Neural cell (in vitro differentiated cells): Measurements from ENCODE around the gene DCST1. TPM values are rescaled to one million over a fixed set of nuclear protein-coding genes. Genes with fewer than 3 reads are reported as not detected.

Experiments
- H2AFZ ChIP-seq: fragments of 200-600, 300-800 bp; sonication (generic), shearing (Covaris generic); 2 replicates; pipeline ENCODE4 v1.6.0; 2014; ENCODE audit warnings: low read depth, mild to moderate bottlenecking, antibody characterized with exemption, low read length, moderate library complexity
- H3F3A ChIP-seq: fragments of 200-600 bp; shearing (Covaris generic); 2 replicates; pipeline ENCODE4 v1.6.1; 2016; ENCODE audit warnings: mild to moderate bottlenecking, moderate library complexity, mixed read lengths, antibody characterized with exemption, low read length; ENCODE audit not compliant: insufficient read depth, poor library complexity, severe bottlenecking
- H3K27ac ChIP-seq: fragments of 200-600, 300-800 bp; sonication (generic), shearing (Covaris generic); 2 replicates; pipeline ENCODE4 v1.5.1; 2014; ENCODE audit warnings: mild to moderate bottlenecking, low read length, moderate library complexity
- H3K27me3 ChIP-seq: fragments of 300-800, 200-600 bp; sonication (generic), shearing (Covaris generic); 2 replicates; pipeline ENCODE4 v1.6.0; 2014; ENCODE audit warnings: mild to moderate bottlenecking, low read depth, low read length, moderate library complexity; ENCODE audit not compliant: insufficient read depth
- H3K36me3 ChIP-seq: fragments of 300-800, 200-600 bp; sonication (generic), shearing (Covaris generic); 2 replicates; pipeline ENCODE4 v1.5.1; 2014; ENCODE audit warnings: mild to moderate bottlenecking, antibody characterized with exemption, low read length, moderate library complexity; ENCODE audit not compliant: insufficient read depth
- H3K4me2 ChIP-seq: fragments of 300-800, 200-600 bp; sonication (generic), shearing (Covaris generic); 2 replicates; pipeline ENCODE4 v1.6.0; 2014; ENCODE audit warnings: mild to moderate bottlenecking, low read length
- H3K4me3 ChIP-seq: fragments of 300-800, 200-600 bp; sonication (generic), shearing (Covaris generic); 2 replicates; pipeline ENCODE4 v1.5.1; 2014; ENCODE audit warnings: mild to moderate bottlenecking, low read length, moderate library complexity
- H3K79me2 ChIP-seq: fragments of 200-600 bp; shearing (Covaris generic); replicated peaks from 2 replicates; pipeline ENCODE4 v1.6.0; 2014; ENCODE audit warnings: mild to moderate bottlenecking, low read length, moderate library complexity; ENCODE audit not compliant: insufficient read depth
- H3K9ac ChIP-seq: fragments of 300-800, 200-600 bp; sonication (generic), shearing (Covaris generic); 2 replicates; pipeline ENCODE4 v1.6.1; 2016; ENCODE audit warnings: mild to moderate bottlenecking, low read length, mixed read lengths
- H3K9me2 ChIP-seq: fragments of 200-600 bp; shearing (Covaris generic); 2 replicates; pipeline ENCODE4 v1.6.1; 2016; ENCODE audit warnings: mild to moderate bottlenecking, low read length, mixed read lengths; ENCODE audit not compliant: insufficient read depth
- H3K9me3 ChIP-seq: fragments of 200-600, 300-800 bp; sonication (generic), shearing (Covaris generic); 2 replicates; pipeline ENCODE4 v1.6.1; 2016; ENCODE audit warnings: mild to moderate bottlenecking, mixed run types, low read length, moderate library complexity, mixed read lengths
- H4K20me1 ChIP-seq: fragments of 200-600 bp; shearing (Covaris generic); 2 replicates; pipeline ENCODE4 v1.6.1; 2016; ENCODE audit warnings: mild to moderate bottlenecking, mixed run types; ENCODE audit not compliant: insufficient read depth
- EP300 ChIP-seq: fragments of 450-650 bp; conservative IDR thresholded peaks from 2 replicates; pipeline ENCODE4 v1.6.1; 2014; ENCODE audit warnings: antibody characterized with exemption, mild to moderate bottlenecking, moderate library complexity; ENCODE audit not compliant: poor library complexity, severe bottlenecking
- EZH2 ChIP-seq: fragments of 200-600, 300-800 bp; shearing (Covaris generic), sonication (generic); IDR thresholded peaks from 2 replicates; pipeline ENCODE4 v1.6.1; 2014; ENCODE audit warnings: antibody characterized with exemption, low read length, borderline replicate concordance, mild to moderate bottlenecking; ENCODE audit not compliant: insufficient read depth, poor library complexity, severe bottlenecking
- MXI1 ChIP-seq: fragments of 450-650 bp; conservative IDR thresholded peaks from 2 replicates; pipeline ENCODE4 v1.6.1; 2014; ENCODE audit warnings: antibody characterized with exemption, mild to moderate bottlenecking; ENCODE audit not compliant: poor library complexity, severe bottlenecking
- POLR2AphosphoS5 ChIP-seq: IDR thresholded peaks from 2 replicates; pipeline ENCODE4 v1.6.1; 2012
- RAD21 ChIP-seq: fragments of 450-650 bp; conservative IDR thresholded peaks from 2 replicates; pipeline ENCODE4 v1.6.1; 2014; ENCODE audit warnings: antibody characterized with exemption, mild to moderate bottlenecking, moderate library complexity
- SMC3 ChIP-seq: fragments of 450-650 bp; conservative IDR thresholded peaks from 2 replicates; pipeline ENCODE4 v1.6.1; 2014; ENCODE audit warnings: antibody characterized with exemption, mild to moderate bottlenecking, moderate library complexity; ENCODE audit not compliant: poor library complexity
- TAF1 ChIP-seq: IDR thresholded peaks from 2 replicates; pipeline ENCODE4 v1.6.1; 2012; ENCODE audit warnings: low read depth
- polyA plus RNA-seq: library from polyadenylated mRNA; depleted of rRNA; stranded (reverse); fragments of >200 nt; gene quantifications from 2 replicates; pipeline ENCODE4 v1.2.3, GENCODE V29; 2014
- TF ChIP-seq, protein P1 (sequence below): fragments of 450-650 bp; IDR thresholded peaks from 2 replicates; pipeline ENCODE4 v1.5.1; 2014; ENCODE audit warnings: antibody characterized with exemption, mild to moderate bottlenecking, moderate library complexity; ENCODE audit not compliant: poor library complexity, severe bottlenecking
- TF ChIP-seq, protein P2 (sequence below): IDR thresholded peaks from 2 replicates; pipeline ENCODE4 v1.6.1; 2012; ENCODE audit warnings: borderline replicate concordance

Gene DCST1
- polyA plus RNA-seq, 1 donor from 2014 or later, result not detected

- Histone ChIP-seq H3K36me3 (no peaks in the 10 kb centered on the region), H3K9me2 (no peaks in the 10 kb centered on the region), H3K9me3 (no peaks in the 10 kb centered on the region), H4K20me1 (no peaks in the 10 kb centered on the region), H3K27ac (no peak overlapping the region), H3K4me3 (no peak overlapping the region), H3F3A (no peaks in the 10 kb centered on the region), H3K9ac (no peak overlapping the region), H3K4me2 (no peak overlapping the region), H3K27me3 (no peaks in the 10 kb centered on the region), H2AFZ (no peak overlapping the region), H3K79me2 (peaks cover 8% of the 10 kb centered on the region)
- no peak for TF ChIP-seq POLR2AphosphoS5
- no peak for TF ChIP-seq SMC3
- TF ChIP-seq, protein P1, sequence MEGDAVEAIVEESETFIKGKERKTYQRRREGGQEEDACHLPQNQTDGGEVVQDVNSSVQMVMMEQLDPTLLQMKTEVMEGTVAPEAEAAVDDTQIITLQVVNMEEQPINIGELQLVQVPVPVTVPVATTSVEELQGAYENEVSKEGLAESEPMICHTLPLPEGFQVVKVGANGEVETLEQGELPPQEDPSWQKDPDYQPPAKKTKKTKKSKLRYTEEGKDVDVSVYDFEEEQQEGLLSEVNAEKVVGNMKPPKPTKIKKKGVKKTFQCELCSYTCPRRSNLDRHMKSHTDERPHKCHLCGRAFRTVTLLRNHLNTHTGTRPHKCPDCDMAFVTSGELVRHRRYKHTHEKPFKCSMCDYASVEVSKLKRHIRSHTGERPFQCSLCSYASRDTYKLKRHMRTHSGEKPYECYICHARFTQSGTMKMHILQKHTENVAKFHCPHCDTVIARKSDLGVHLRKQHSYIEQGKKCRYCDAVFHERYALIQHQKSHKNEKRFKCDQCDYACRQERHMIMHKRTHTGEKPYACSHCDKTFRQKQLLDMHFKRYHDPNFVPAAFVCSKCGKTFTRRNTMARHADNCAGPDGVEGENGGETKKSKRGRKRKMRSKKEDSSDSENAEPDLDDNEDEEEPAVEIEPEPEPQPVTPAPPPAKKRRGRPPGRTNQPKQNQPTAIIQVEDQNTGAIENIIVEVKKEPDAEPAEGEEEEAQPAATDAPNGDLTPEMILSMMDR, result no peak
- TF ChIP-seq, protein P2, sequence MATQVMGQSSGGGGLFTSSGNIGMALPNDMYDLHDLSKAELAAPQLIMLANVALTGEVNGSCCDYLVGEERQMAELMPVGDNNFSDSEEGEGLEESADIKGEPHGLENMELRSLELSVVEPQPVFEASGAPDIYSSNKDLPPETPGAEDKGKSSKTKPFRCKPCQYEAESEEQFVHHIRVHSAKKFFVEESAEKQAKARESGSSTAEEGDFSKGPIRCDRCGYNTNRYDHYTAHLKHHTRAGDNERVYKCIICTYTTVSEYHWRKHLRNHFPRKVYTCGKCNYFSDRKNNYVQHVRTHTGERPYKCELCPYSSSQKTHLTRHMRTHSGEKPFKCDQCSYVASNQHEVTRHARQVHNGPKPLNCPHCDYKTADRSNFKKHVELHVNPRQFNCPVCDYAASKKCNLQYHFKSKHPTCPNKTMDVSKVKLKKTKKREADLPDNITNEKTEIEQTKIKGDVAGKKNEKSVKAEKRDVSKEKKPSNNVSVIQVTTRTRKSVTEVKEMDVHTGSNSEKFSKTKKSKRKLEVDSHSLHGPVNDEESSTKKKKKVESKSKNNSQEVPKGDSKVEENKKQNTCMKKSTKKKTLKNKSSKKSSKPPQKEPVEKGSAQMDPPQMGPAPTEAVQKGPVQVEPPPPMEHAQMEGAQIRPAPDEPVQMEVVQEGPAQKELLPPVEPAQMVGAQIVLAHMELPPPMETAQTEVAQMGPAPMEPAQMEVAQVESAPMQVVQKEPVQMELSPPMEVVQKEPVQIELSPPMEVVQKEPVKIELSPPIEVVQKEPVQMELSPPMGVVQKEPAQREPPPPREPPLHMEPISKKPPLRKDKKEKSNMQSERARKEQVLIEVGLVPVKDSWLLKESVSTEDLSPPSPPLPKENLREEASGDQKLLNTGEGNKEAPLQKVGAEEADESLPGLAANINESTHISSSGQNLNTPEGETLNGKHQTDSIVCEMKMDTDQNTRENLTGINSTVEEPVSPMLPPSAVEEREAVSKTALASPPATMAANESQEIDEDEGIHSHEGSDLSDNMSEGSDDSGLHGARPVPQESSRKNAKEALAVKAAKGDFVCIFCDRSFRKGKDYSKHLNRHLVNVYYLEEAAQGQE, result no peak
- TF ChIP-seq TAF1, result no peak
- no peak for TF ChIP-seq RAD21
- TF ChIP-seq EZH2, result no peak
- no peak for TF ChIP-seq MXI1
- no peak for TF ChIP-seq EP300
Measured at GRCh38 chr1:155064832-155065429, 31.3 kb downstream of the DCST1 start.

GRCh38 chr1:155066777-155067176, 33.2 kb downstream of the DCST1 start:
- Histone ChIP-seq H3K9ac (no peak overlapping the region), H3K9me2 (no peaks in the 10 kb centered on the region)
- no peak for TF ChIP-seq TAF1
- TF ChIP-seq SMC3, result no peak
- TF ChIP-seq RAD21, result no peak
- no peak for TF ChIP-seq MXI1
- no peak for TF ChIP-seq EP300
- TF ChIP-seq, protein P2, result no peak
- no peak for TF ChIP-seq POLR2AphosphoS5
- no peak for TF ChIP-seq EZH2
- TF ChIP-seq, protein P1, result no peak

More at GRCh38 chr1:155066777-155067176, 33.2 kb downstream of the DCST1 start:
- no peaks in the 10 kb centered on the region for H3K27me3 ChIP-seq
- no peak overlapping the region for H3K4me3 ChIP-seq
- H3K4me2 ChIP-seq, result no peak overlapping the region
- peaks cover 8% of the 10 kb centered on the region for H3K79me2 ChIP-seq
- H3F3A ChIP-seq, result no peaks in the 10 kb centered on the region
- H3K9me3 ChIP-seq, result no peaks in the 10 kb centered on the region
- no peaks in the 10 kb centered on the region for H3K36me3 ChIP-seq
- no peak overlapping the region for H3K27ac ChIP-seq
- no peaks in the 10 kb centered on the region for H4K20me1 ChIP-seq
- no peak overlapping the region for H2AFZ ChIP-seq
